Measurements from ENCODE around the gene ACYP1.

The ACYP1 gene

GRCh38 chr14:75040507-75040906 is 23.3 kb downstream of the ACYP1 start:
- no peak for DNase-seq (ENCODE audit: low read depth)

- DNase-seq (ENCODE audit: low read depth) = no peak
Observed at GRCh38 chr14:75032939-75033338, 30.9 kb downstream of the ACYP1 start.

- no peak for DNase-seq (ENCODE audit: low read depth)
Observed at GRCh38 chr14:75030147-75030546, 33.7 kb downstream of the ACYP1 start.

- no peak for DNase-seq (ENCODE audit: low read depth)
Observed at GRCh38 chr14:75025876-75026275, 37.9 kb downstream of the ACYP1 start.

GRCh38 chr14:75025082-75025481 is 38.7 kb downstream of the ACYP1 start:
- DNase-seq (ENCODE audit: low read depth) = no peak

GRCh38 chr14:75023108-75023507 is 40.7 kb downstream of the ACYP1 start:
- no peak for DNase-seq (ENCODE audit: low read depth)

GRCh38 chr14:75022655-75023054 is 41.2 kb downstream of the ACYP1 start:
- no peak for DNase-seq (ENCODE audit: low read depth)

- DNase-seq (ENCODE audit: low read depth) = no peak
Observed at GRCh38 chr14:75018694-75019093, 45.1 kb downstream of the ACYP1 start.

- no peak for DNase-seq (ENCODE audit: low read depth)
Observed at GRCh38 chr14:75016815-75017214, 47.0 kb downstream of the ACYP1 start.

GRCh38 chr14:75015496-75015895 is 48.3 kb downstream of the ACYP1 start:
- no peak for DNase-seq (ENCODE audit: low read depth)

- DNase-seq (ENCODE audit: low read depth) = no peak
Observed at GRCh38 chr14:75013290-75013689, 50.5 kb downstream of the ACYP1 start.

- peak; percentile 2 for DNase-seq (ENCODE audit: low read depth)
Observed at GRCh38 chr14:75011356-75011994, 52.3 kb downstream of the ACYP1 start.

- no peak for DNase-seq (ENCODE audit: low read depth)
Observed at GRCh38 chr14:75010472-75011093, 53.2 kb downstream of the ACYP1 start.

GRCh38 chr14:75009176-75009575 is 54.6 kb downstream of the ACYP1 start:
- DNase-seq (ENCODE audit: low read depth) = no peak

GRCh38 chr14:75005357-75005756 is 58.5 kb downstream of the ACYP1 start:
- no peak for DNase-seq (ENCODE audit: low read depth)

- no peak for DNase-seq (ENCODE audit: low read depth)
Observed at GRCh38 chr14:75003250-75004027, 60.4 kb downstream of the ACYP1 start.

Data from activated T-cell treated with anti-CD3 and anti-CD28 coated beads for 48 hours (primary cell).